Progenitor cell of endocrine pancreas (in vitro differentiated cells): ENCODE data around the gene UBE3B. TPM values are rescaled to one million over a fixed set of nuclear protein-coding genes. Genes with fewer than 3 reads are reported as not detected.
A peak's percentile ranks its signal among the peaks of the same experiment; 100 is the strongest.

Source experiments
- DNase-seq: peaks from one replicate; pipeline ENCODE4 v3.0.0; 2021; ENCODE audit warnings: low spot score; ENCODE audit not compliant: unreplicated experiment
- H3K27ac Mint-ChIP-seq: 2 replicates; pipeline ENCODE4 v1.8.0; 2021; ENCODE audit warnings: mild to moderate bottlenecking, moderate library complexity, mixed read lengths
- H3K27me3 Mint-ChIP-seq: 2 replicates; pipeline ENCODE4 v1.8.0; 2021; ENCODE audit warnings: mixed read lengths
- H3K36me3 Mint-ChIP-seq: 2 replicates; pipeline ENCODE4 v1.8.0; 2022; ENCODE audit warnings: mixed read lengths; ENCODE audit not compliant: insufficient read depth
- H3K4me1 Mint-ChIP-seq: 2 replicates; pipeline ENCODE4 v1.8.0; 2021; ENCODE audit warnings: low read depth, mixed read lengths
- H3K4me3 Mint-ChIP-seq: 2 replicates; pipeline ENCODE4 v1.8.0; 2021; ENCODE audit warnings: low read depth, mild to moderate bottlenecking, moderate library complexity, mixed read lengths
- H3K9me3 Mint-ChIP-seq: 2 replicates; pipeline ENCODE4 v1.8.0; 2021; ENCODE audit warnings: low read depth, mixed read lengths
- CTCF ChIP-seq: fragments of 200-600 bp; sonication (generic); IDR thresholded peaks from one replicate; pipeline ENCODE4 v1.5.0; 2021; ENCODE audit warnings: antibody characterized with exemption, mild to moderate bottlenecking; ENCODE audit not compliant: unreplicated experiment
- total RNA-seq: library from RNA; stranded (reverse); gene quantifications from 2 replicates; pipeline ENCODE4 v1.2.1, GENCODE V29; 2021

UBE3B gene
- total RNA-seq, 1 donor from 2014 or later: 41.8 TPM

GRCh38 chr12:109517619-109518018 lies 40.2 kb downstream of the UBE3B start:
- H3K27me3 Mint-ChIP-seq: no peaks in the 10 kb centered on the region
- no peak overlapping the region for H3K27ac Mint-ChIP-seq
- no peaks in the 10 kb centered on the region for H3K4me1 Mint-ChIP-seq
- peaks cover 24% of the 10 kb centered on the region for H3K36me3 Mint-ChIP-seq
- no peak for DNase-seq
- no peaks in the 10 kb centered on the region for H3K9me3 Mint-ChIP-seq
- H3K4me3 Mint-ChIP-seq: no peak overlapping the region
- TF ChIP-seq CTCF: no peak

- no peaks in the 10 kb centered on the region for H3K9me3 Mint-ChIP-seq
- no peaks in the 10 kb centered on the region for H3K27me3 Mint-ChIP-seq
- peak; percentile 46 for DNase-seq
- no peaks in the 10 kb centered on the region for H3K4me1 Mint-ChIP-seq
- peaks cover 21% of the 10 kb centered on the region for H3K36me3 Mint-ChIP-seq
- H3K4me3 Mint-ChIP-seq: no peak overlapping the region
- TF ChIP-seq CTCF: peak; percentile 91
- H3K27ac Mint-ChIP-seq: no peak overlapping the region
Observed at GRCh38 chr12:109518820-109519665, 41.6 kb downstream of the UBE3B start.

GRCh38 chr12:109519787-109520186 lies 42.4 kb downstream of the UBE3B start:
- peaks cover 18% of the 10 kb centered on the region for H3K36me3 Mint-ChIP-seq
- no peak for DNase-seq
- H3K27me3 Mint-ChIP-seq: no peaks in the 10 kb centered on the region
- H3K27ac Mint-ChIP-seq: no peak overlapping the region
- H3K4me1 Mint-ChIP-seq: no peaks in the 10 kb centered on the region
- H3K4me3 Mint-ChIP-seq: no peak overlapping the region
- TF ChIP-seq CTCF: no peak
- H3K9me3 Mint-ChIP-seq: no peaks in the 10 kb centered on the region

- peaks cover 17% of the 10 kb centered on the region for H3K36me3 Mint-ChIP-seq
- no peak overlapping the region for H3K27ac Mint-ChIP-seq
- H3K4me3 Mint-ChIP-seq: no peak overlapping the region
- H3K27me3 Mint-ChIP-seq: no peaks in the 10 kb centered on the region
- H3K4me1 Mint-ChIP-seq: no peaks in the 10 kb centered on the region
- no peak for DNase-seq
- H3K9me3 Mint-ChIP-seq: no peaks in the 10 kb centered on the region
- TF ChIP-seq CTCF: no peak
Observed at GRCh38 chr12:109521831-109522230, 44.4 kb downstream of the UBE3B start.

- no peaks in the 10 kb centered on the region for H3K9me3 Mint-ChIP-seq
- no peaks in the 10 kb centered on the region for H3K4me1 Mint-ChIP-seq
- no peaks in the 10 kb centered on the region for H3K27me3 Mint-ChIP-seq
- peaks cover 10% of the 10 kb centered on the region for H3K36me3 Mint-ChIP-seq
- no peak overlapping the region for H3K4me3 Mint-ChIP-seq
- DNase-seq: no peak
- no peak for TF ChIP-seq CTCF
- H3K27ac Mint-ChIP-seq: no peak overlapping the region
Observed at GRCh38 chr12:109523071-109523470, 45.6 kb downstream of the UBE3B start.
